ENCODE results near the gene RNF175.

Gene RNF175

DNA sequence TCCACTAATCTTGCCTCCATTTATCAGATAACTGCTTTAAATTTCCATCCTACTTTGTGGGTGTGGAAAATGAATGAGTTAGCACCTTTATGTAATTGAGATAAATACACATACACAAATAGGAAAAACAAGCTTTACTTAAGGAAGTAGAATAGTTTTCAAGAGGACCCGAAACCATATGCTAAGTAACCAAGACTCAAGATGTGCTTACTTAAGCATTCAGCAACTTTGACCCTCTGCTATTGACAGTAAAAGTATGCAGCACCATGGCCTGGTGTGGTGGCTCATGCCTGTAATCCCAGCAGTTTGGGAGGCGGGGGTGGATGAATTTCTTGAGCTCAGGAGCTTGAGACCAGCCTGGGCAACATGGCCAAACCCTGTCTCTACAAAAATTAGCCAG, 29.9 kb downstream of the RNF175 start:
- no peaks in the 10 kb centered on the region for H3K27me3 ChIP-seq
- H3K4me1 ChIP-seq (ENCODE audit: control insufficient read depth in 1 of 2, insufficient read depth in 1 of 2, low read depth in 1 of 2, low read length in 1 of 2) = no peaks in the 10 kb centered on the region
- H3K4me3 ChIP-seq (ENCODE audit: low read depth in 1 of 2, low read length in 1 of 2) = no peak overlapping the region
- H3K9me3 ChIP-seq = no peaks in the 10 kb centered on the region
- TF ChIP-seq, protein P1, sequence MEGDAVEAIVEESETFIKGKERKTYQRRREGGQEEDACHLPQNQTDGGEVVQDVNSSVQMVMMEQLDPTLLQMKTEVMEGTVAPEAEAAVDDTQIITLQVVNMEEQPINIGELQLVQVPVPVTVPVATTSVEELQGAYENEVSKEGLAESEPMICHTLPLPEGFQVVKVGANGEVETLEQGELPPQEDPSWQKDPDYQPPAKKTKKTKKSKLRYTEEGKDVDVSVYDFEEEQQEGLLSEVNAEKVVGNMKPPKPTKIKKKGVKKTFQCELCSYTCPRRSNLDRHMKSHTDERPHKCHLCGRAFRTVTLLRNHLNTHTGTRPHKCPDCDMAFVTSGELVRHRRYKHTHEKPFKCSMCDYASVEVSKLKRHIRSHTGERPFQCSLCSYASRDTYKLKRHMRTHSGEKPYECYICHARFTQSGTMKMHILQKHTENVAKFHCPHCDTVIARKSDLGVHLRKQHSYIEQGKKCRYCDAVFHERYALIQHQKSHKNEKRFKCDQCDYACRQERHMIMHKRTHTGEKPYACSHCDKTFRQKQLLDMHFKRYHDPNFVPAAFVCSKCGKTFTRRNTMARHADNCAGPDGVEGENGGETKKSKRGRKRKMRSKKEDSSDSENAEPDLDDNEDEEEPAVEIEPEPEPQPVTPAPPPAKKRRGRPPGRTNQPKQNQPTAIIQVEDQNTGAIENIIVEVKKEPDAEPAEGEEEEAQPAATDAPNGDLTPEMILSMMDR (IDR thresholded peaks at IDR 0.05) = no peak
- no peak overlapping the region for H3K27ac ChIP-seq
- no peaks in the 10 kb centered on the region for H3K36me3 ChIP-seq

- H3K27ac ChIP-seq = no peak overlapping the region
- no peaks in the 10 kb centered on the region for H3K9me3 ChIP-seq
- no peaks in the 10 kb centered on the region for H3K36me3 ChIP-seq
- no peaks in the 10 kb centered on the region for H3K27me3 ChIP-seq
- TF ChIP-seq, protein P1 (IDR thresholded peaks at IDR 0.05) = no peak
- no peaks in the 10 kb centered on the region for H3K4me1 ChIP-seq (ENCODE audit: control insufficient read depth in 1 of 2, insufficient read depth in 1 of 2, low read depth in 1 of 2, low read length in 1 of 2)
- H3K4me3 ChIP-seq (ENCODE audit: low read depth in 1 of 2, low read length in 1 of 2) = no peak overlapping the region
These were observed 31.2 kb downstream of the RNF175 start for GRCh38 chr4:153728660-153729059.

DNA sequence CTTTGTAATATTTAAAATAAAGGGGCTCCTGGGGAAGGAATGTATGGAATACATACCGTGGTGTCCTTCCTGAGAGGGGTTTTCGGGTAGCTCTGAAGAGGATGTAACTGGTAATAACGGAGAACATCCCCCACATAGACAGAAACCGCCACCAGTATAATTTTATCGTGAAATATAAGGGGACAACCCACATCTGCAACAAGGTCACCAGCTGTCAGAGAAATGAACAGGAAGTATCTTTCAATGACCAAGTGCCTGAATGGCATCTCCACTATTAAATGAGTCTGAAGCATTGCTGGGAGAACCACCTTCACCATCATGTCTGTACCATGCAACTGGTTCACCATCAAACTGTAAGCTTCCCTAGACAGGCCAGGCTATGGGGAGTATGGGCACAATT, 31.7 kb downstream of the RNF175 start:
- Histone ChIP-seq H3K36me3 (no peaks in the 10 kb centered on the region), H3K4me1 (ENCODE audit: control insufficient read depth in 1 of 2, insufficient read depth in 1 of 2, low read depth in 1 of 2, low read length in 1 of 2) (no peaks in the 10 kb centered on the region), H3K27me3 (no peaks in the 10 kb centered on the region), H3K4me3 (ENCODE audit: low read depth in 1 of 2, low read length in 1 of 2) (no peak overlapping the region), H3K9me3 (no peaks in the 10 kb centered on the region), H3K27ac (no peak overlapping the region)
- TF ChIP-seq, protein P1 (IDR thresholded peaks at IDR 0.05) = no peak

GRCh38 chr4:153725831-153726154, 34.0 kb downstream of the RNF175 start:
- Histone ChIP-seq H3K9me3 (no peaks in the 10 kb centered on the region), H3K4me3 (ENCODE audit: low read depth in 1 of 2, low read length in 1 of 2) (no peak overlapping the region), H3K36me3 (no peaks in the 10 kb centered on the region), H3K27ac (no peak overlapping the region), H3K4me1 (ENCODE audit: control insufficient read depth in 1 of 2, insufficient read depth in 1 of 2, low read depth in 1 of 2, low read length in 1 of 2) (no peaks in the 10 kb centered on the region), H3K27me3 (no peaks in the 10 kb centered on the region)
- TF ChIP-seq, protein P1 (IDR thresholded peaks at IDR 0.05) = no peak

- H3K27me3 ChIP-seq = no peaks in the 10 kb centered on the region
- H3K27ac ChIP-seq = no peak overlapping the region
- no peaks in the 10 kb centered on the region for H3K9me3 ChIP-seq
- H3K4me1 ChIP-seq (ENCODE audit: control insufficient read depth in 1 of 2, insufficient read depth in 1 of 2, low read depth in 1 of 2, low read length in 1 of 2) = no peaks in the 10 kb centered on the region
- no peaks in the 10 kb centered on the region for H3K36me3 ChIP-seq
- no peak overlapping the region for H3K4me3 ChIP-seq (ENCODE audit: low read depth in 1 of 2, low read length in 1 of 2)
- TF ChIP-seq, protein P1 (IDR thresholded peaks at IDR 0.05) = no peak
These were observed 34.5 kb downstream of the RNF175 start for GRCh38 chr4:153725136-153725830.
